Activated CD4-positive, CD25-positive, alpha-beta regulatory T cell (primary cell): ENCODE data around the gene ACO2.
"Not testable (repeated sequence)": the region's sequence is repeated elsewhere in the genome, so short reads cannot be mapped to it uniquely, and the experiment has no call there.

Experiments used
- DNase-seq, 4 experiments: peaks; one replicate each; lab custom pipeline; 2025; lab: John Stamatoyannopoulos, UW

ACO2 gene

DNA sequence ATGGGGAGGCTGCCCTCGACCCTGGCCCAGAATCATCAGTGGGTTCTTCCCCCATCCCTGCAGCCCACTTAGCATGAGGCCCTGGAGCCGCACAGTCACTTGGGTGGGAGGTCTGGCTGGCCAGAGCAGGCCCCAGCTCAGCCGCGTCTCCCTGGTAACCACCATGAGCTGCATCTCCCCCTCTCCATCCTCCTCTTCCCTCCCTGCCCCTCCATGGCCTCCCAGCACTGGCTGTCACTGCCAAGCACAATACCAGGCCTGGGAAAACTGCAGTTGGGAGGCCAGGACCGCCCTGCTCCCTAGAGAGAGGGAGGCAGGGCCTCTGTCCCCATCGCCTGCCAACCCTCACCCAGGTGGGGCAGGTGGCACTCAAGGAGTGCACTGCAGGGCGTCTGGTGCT lies 99.9 kb downstream of the ACO2 start:
- DNase-seq = no peak

DNA sequence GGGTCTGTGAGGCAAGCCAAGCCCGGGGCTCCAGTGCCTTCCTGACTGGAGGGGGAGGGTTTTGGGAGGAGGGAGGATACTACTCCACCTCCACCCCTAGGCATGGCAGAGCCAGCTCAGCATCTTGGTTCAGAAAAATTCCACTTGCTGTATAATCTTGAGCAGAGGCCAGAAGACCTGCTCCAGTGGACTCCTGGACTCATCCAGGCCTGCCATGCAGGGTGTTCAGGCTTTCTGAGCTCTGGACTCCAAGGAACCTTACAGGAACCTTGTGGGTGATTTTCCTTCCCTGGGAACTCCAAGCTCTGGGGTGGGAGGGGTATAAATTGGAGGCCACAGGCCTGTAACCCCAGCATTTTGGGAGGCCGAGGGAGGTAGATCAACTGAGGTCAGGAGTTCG lies 101.3 kb downstream of the ACO2 start:
- no peak for DNase-seq

DNA sequence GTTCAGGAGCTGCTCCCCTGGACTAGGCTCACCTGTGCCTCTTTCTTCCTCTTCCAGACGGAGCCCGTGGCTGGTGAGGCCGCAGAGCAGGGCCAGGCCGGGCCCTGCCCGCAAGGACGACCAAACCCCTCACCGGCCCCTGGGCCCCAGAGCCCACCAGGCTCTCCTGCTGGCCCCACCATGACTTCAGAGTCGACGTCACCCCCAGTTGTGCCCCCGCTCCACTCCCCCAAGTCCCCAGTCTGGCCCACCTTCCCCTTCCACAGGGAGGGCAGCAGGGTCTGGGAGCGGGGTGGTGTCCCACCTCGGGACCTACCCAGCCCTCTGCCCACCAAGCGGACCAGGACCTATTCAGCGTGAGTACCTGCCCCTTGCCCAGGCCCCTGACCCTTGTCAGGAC lies 102.9 kb downstream of the ACO2 start:
- no peak for DNase-seq

DNA sequence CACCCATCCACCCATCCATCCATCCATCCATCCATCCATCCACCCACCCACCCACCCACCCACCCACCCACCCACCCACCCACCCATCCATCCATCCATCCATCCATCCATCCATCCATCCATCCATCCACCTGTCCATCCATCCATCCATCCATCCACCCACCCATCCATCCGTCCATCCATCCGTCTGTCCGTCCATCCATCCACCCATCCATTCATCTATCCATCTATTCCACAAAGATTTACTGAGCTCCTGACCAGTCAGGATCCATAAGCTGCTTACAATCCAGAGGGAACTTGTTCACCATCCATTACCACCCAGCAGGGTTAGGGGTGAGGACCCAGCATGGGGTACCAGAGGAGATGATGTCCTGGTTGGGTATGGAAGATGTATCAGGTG lies 103.4 kb downstream of the ACO2 start:
- DNase-seq = not testable (repeated sequence)

DNA sequence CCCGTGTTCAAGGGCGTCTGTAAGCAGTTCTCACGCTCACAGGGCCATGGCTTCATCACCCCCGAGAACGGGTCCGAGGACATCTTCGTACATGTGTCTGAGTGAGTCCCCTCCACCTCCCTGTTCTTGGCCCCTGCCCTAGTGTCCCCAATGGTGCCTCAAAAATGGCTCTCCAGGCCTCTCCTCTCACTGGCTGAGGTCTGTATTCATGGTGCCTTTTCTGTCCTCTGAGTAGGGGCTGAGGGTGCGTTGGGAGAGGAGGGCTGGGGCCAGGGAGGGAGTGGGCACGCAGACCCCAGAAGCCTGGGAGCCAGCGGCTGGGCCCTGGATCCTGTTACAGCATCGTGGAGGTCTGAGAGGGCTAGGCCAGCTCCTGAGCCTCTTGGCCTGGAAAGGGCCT lies 104.8 kb downstream of the ACO2 start:
- no peak for DNase-seq

DNA sequence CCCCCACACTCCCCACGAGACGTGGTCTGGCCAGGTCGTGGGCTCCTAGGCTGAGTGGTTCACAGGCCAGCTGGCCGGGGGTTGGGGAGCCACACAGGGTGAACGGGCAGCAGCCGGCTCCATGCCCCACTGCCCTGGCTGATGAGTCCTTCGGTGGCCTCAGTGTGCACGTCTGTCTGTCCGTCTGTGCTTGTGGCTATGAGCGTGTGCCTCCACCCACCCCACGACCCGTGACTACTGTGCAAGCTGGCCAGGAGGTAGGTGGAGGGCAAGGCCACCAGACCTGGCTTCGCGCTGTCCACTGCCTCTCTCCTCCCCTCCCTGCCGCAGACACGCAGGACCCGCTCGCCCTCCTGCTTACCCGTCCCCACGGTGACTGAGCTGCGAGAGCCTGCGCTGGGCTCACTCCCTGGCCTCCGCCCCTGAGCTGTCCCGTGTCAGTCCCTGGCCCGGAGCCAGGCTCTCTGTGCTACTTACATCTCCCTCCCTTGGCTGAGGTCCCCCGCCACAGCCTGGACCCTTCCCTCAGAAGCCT lies 106.0 kb downstream of the ACO2 start:
- DNase-seq = no peak

DNA sequence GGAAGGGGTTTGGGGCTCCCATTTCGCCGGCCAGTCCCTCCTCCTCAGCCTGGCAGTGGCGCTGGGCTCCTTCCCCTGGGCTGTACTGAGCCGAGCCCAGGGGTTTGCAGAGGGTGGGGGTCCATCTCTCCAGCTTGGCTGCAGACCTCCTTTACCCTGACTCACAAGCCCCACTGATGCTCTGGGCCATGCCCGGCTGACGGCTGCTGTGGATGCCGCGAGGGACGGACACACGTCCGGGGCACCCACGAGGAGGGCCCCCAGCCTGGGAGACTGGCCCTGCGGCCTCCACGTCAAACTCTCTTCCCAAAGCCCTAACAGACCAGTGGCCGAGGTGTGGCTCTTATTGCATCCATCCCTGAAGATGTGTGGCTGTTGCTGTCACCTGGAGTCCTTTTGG lies 106.6 kb downstream of the ACO2 start:
- DNase-seq = no peak

DNA sequence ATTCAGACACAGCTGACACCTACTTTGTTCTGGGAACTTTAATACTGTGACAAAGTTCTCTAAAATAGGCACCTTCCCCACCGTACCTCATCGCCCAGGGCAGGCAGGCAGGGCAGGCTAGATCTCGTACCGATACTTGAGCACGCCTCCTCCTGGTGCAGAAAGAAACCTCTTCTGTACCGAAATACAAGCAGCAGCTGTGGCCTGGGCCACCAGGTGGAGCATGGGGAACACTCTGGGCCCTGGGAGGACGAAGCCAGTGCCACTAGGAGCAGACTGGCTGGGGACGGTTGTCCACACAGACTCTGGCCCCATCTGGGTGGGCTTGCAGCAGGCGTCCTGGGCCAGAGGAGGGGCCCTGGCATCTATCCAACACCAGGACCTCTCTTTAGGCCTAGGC lies 108.0 kb downstream of the ACO2 start:
- DNase-seq = no peak

DNA sequence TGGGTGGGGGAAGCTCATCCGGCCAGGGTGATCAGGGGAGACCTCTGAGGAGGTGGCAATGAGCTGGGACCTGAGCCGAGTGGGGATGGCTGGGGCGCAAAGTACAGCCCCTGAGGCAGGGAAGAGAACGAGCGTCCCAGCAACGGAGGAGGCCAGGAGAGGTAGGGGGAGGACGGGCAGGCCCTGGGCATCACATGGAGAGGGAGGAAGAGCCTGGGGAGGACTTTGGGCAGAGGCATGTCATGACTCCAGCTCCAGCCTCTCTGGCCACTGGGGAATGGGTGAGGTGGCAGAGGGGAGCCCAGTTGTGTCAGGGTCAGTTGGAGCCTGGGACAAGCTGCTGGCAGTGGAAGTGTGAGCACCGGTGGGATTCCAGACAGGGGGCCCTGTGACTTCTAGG lies 109.2 kb downstream of the ACO2 start:
- no peak for DNase-seq
